Peyer's patch (tissue), 4 donors: Measurements from ENCODE around the gene SMAD5.

Experiments used
- POLR2A ChIP-seq, 2 donors: fragments of 450-650 bp; IDR thresholded peaks; one replicate each; pipeline ENCODE4 v1.5.1; 2017; ENCODE audit warnings: antibody characterized with exemption in 2 of 2, mild to moderate bottlenecking in 2 of 2, moderate library complexity in 2 of 2
- TF ChIP-seq, protein P1 (sequence below), 6 experiments: fragments of 450-650 bp in 4 of 6; fragments of 200-600 bp in 2 of 6; sonication (generic) in 1 of 6; IDR thresholded peaks; one replicate each; pipeline ENCODE4 v1.5.1; 2017 to 2019; ENCODE audit warnings: antibody characterized with exemption in 6 of 6, mild to moderate bottlenecking in 3 of 6, moderate library complexity in 1 of 6

DNA sequence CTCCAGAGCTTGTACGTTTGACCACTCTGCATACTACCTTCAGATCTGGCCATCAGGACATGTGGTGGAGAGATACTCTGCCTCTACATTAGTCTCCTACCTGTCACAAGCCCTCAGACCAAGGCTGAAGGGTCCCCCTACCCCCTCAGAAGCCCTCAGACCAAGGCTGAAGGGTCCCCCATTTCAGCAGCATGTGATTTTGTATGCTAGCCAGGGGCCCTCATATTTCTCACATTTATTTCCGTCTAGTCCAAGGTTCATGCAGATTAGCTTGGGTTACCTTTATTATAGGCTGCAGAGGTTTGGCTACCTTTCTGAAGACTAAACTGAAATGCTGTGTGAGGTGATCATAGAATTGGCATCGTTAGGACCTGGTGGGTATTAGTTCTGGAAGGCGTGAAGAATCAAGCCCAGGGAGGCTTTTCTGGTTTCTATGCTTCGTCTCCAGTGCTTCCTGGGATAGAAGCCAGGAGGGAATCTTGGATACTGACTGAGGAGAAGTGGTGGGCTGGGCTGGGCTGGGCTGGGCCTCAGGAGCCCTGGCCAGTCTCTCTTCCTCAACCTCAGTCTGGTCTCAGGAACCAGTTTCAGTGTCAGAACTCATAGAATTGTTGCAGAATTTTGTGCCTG lies 57.6 kb downstream of the SMAD5 start:
- TF ChIP-seq, protein P1, sequence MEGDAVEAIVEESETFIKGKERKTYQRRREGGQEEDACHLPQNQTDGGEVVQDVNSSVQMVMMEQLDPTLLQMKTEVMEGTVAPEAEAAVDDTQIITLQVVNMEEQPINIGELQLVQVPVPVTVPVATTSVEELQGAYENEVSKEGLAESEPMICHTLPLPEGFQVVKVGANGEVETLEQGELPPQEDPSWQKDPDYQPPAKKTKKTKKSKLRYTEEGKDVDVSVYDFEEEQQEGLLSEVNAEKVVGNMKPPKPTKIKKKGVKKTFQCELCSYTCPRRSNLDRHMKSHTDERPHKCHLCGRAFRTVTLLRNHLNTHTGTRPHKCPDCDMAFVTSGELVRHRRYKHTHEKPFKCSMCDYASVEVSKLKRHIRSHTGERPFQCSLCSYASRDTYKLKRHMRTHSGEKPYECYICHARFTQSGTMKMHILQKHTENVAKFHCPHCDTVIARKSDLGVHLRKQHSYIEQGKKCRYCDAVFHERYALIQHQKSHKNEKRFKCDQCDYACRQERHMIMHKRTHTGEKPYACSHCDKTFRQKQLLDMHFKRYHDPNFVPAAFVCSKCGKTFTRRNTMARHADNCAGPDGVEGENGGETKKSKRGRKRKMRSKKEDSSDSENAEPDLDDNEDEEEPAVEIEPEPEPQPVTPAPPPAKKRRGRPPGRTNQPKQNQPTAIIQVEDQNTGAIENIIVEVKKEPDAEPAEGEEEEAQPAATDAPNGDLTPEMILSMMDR (IDR thresholded peaks at IDR 0.05): no peak
- TF ChIP-seq POLR2A (IDR thresholded peaks at IDR 0.05): no peak
